ENCODE data around the gene SH3BP5L. TPM values are rescaled to one million over a fixed set of nuclear protein-coding genes. Genes with fewer than 3 reads are reported as not detected.

The SH3BP5L gene
- total and polyA plus RNA-seq, 2 of the 13 experiments (the other 11 are each of a cell fraction or from before 2014, with no cell fraction given): 10.3 to 14.9 TPM

- 0 out of 2 replicates have a peak, but pooled peaks have one; percentile 38 for TF ChIP-seq JUND (CRISPR knock-in tag; IDR thresholded peaks at IDR 0.05)
- TF ChIP-seq RFXANK (CRISPR knock-in tag; IDR thresholded peaks at IDR 0.05): peak; percentile 100
- no peak for TF ChIP-seq ZNF672 (CRISPR knock-in tag; IDR thresholded peaks at IDR 0.05)
- TF ChIP-seq GTF2F1 (IDR thresholded peaks at IDR 0.05; ENCODE audit: low read length): no peak
- TF ChIP-seq ATF3 (CRISPR knock-in tag; IDR thresholded peaks at IDR 0.05): 0 out of 2 replicates have a peak, but pooled peaks have one; percentile 19
- TF ChIP-seq RBAK (CRISPR knock-in tag; IDR thresholded peaks at IDR 0.05): peak; percentile 52; the same call in 1 of the 2 replicates
- peak; percentile 63; the same call in 1 of the 2 replicates for TF ChIP-seq ZFP1 (CRISPR knock-in tag; IDR thresholded peaks at IDR 0.05)
- no peak for TF ChIP-seq SETDB1 (CRISPR knock-in tag; IDR thresholded peaks at IDR 0.05; ENCODE audit: borderline replicate concordance)
- 0 out of 2 replicates have a peak, but pooled peaks have one; percentile 56 for TF ChIP-seq ZNF256 (CRISPR knock-in tag; conservative IDR thresholded peaks at IDR 0.05)
- TF ChIP-seq ZNF138 (CRISPR knock-in tag; IDR thresholded peaks at IDR 0.05; ENCODE audit: low read depth): peak; percentile 12; the same call in 1 of the 2 replicates
- no peak for TF ChIP-seq E2F1 (CRISPR knock-in tag; IDR thresholded peaks at IDR 0.05)
- no peak for TF ChIP-seq SNAPC5 (CRISPR knock-in tag; IDR thresholded peaks at IDR 0.05; ENCODE audit: borderline replicate concordance)
- no peak for TF ChIP-seq ZNF335 (CRISPR knock-in tag; IDR thresholded peaks at IDR 0.05)
- no peak for TF ChIP-seq TBX3 (IDR thresholded peaks at IDR 0.05; ENCODE audit: borderline replicate concordance)
- 0 out of 2 replicates have a peak, but pooled peaks have one; percentile 22 for TF ChIP-seq ZNF616 (CRISPR knock-in tag; IDR thresholded peaks at IDR 0.05; ENCODE audit: low read depth)
- no peak for TF ChIP-seq AKNA (CRISPR knock-in tag; IDR thresholded peaks at IDR 0.05; ENCODE audit: borderline replicate concordance)
- no peak for TF ChIP-seq ZNF550 (CRISPR knock-in tag; IDR thresholded peaks at IDR 0.05; ENCODE audit: borderline replicate concordance)
- TF ChIP-seq TEF (CRISPR knock-in tag; IDR thresholded peaks at IDR 0.05): 0 out of 2 replicates have a peak, but pooled peaks have one; percentile 34
- TF ChIP-seq ZNF891 (CRISPR knock-in tag; IDR thresholded peaks at IDR 0.05): 0 out of 2 replicates have a peak, but pooled peaks have one; percentile 27
- no peak for TF ChIP-seq CENPX (CRISPR knock-in tag; IDR thresholded peaks at IDR 0.05)
Observed at GRCh38 chr1:248838357-248839167, 12.8 kb upstream of the SH3BP5L start (continued).
